ENCODE data around the gene TRIM24.

TRIM24 gene

GRCh38 chr7:138429577-138430250 is 30.3 kb upstream of the TRIM24 start:
- DNase-seq (ENCODE audit: low read depth), result no peak
- TF ChIP-seq POLR2A (IDR thresholded peaks at IDR 0.05; ENCODE audit: extremely low read depth, insufficient read length) (no peak), MYC (IDR thresholded peaks at IDR 0.05; ENCODE audit: low read depth, low read length) (no peak), CTCF (IDR thresholded peaks at IDR 0.05; ENCODE audit: low read depth, low read length) (no peak), MAX (IDR thresholded peaks at IDR 0.05; ENCODE audit: low read depth, low read length) (no peak)
- H3K4me3 ChIP-seq (ENCODE audit: low read depth, low read length), result no peak overlapping the region

- no peak for DNase-seq (ENCODE audit: low read depth)
- TF ChIP-seq MAX (IDR thresholded peaks at IDR 0.05; ENCODE audit: low read depth, low read length) (no peak), MYC (IDR thresholded peaks at IDR 0.05; ENCODE audit: low read depth, low read length) (no peak), POLR2A (IDR thresholded peaks at IDR 0.05; ENCODE audit: extremely low read depth, insufficient read length) (no peak), CTCF (IDR thresholded peaks at IDR 0.05; ENCODE audit: low read depth, low read length) (no peak)
- no peak overlapping the region for H3K4me3 ChIP-seq (ENCODE audit: low read depth, low read length)
Measured at GRCh38 chr7:138431517-138431916, 28.5 kb upstream of the TRIM24 start.

GRCh38 chr7:138433583-138434443 is 26.2 kb upstream of the TRIM24 start:
- DNase-seq (ENCODE audit: low read depth), result no peak
- no peak for TF ChIP-seq MYC (IDR thresholded peaks at IDR 0.05; ENCODE audit: low read depth, low read length)
- TF ChIP-seq CTCF (IDR thresholded peaks at IDR 0.05; ENCODE audit: low read depth, low read length), result no peak
- TF ChIP-seq MAX (IDR thresholded peaks at IDR 0.05; ENCODE audit: low read depth, low read length), result no peak
- no peak for TF ChIP-seq POLR2A (IDR thresholded peaks at IDR 0.05; ENCODE audit: extremely low read depth, insufficient read length)

GRCh38 chr7:138434597-138435019 is 25.5 kb upstream of the TRIM24 start:
- no peak overlapping the region for H3K4me3 ChIP-seq (ENCODE audit: low read depth, low read length)
- no peak for DNase-seq (ENCODE audit: low read depth)
- TF ChIP-seq MAX (IDR thresholded peaks at IDR 0.05; ENCODE audit: low read depth, low read length) (no peak), MYC (IDR thresholded peaks at IDR 0.05; ENCODE audit: low read depth, low read length) (no peak), POLR2A (IDR thresholded peaks at IDR 0.05; ENCODE audit: extremely low read depth, insufficient read length) (no peak), CTCF (IDR thresholded peaks at IDR 0.05; ENCODE audit: low read depth, low read length) (no peak)

More at GRCh38 chr7:138433583-138434443, 26.2 kb upstream of the TRIM24 start:
- H3K4me3 ChIP-seq (ENCODE audit: low read depth, low read length), result no peak overlapping the region

GRCh38 chr7:138435231-138435919 is 24.7 kb upstream of the TRIM24 start:
- no peak for DNase-seq (ENCODE audit: low read depth)
- TF ChIP-seq MYC (IDR thresholded peaks at IDR 0.05; ENCODE audit: low read depth, low read length) (no peak), POLR2A (IDR thresholded peaks at IDR 0.05; ENCODE audit: extremely low read depth, insufficient read length) (no peak), CTCF (IDR thresholded peaks at IDR 0.05; ENCODE audit: low read depth, low read length) (no peak), MAX (IDR thresholded peaks at IDR 0.05; ENCODE audit: low read depth, low read length) (no peak)
- no peak overlapping the region for H3K4me3 ChIP-seq (ENCODE audit: low read depth, low read length)
